SK-N-MC (cell line): Measurements from ENCODE around the gene NOG.

ENCODE experiments used
- DNase-seq: peaks from one replicate; pipeline ENCODE4 v3.0.0-alpha.2; 2011; ENCODE audit warnings: low read depth, low spot score
- H3K27ac ChIP-seq: fragments of 200-600 bp; sonication (generic); 2 replicates; pipeline ENCODE4 v1.5.1; 2016; ENCODE audit warnings: mixed run types
- H3K36me3 ChIP-seq: fragments of 200-600 bp; sonication (generic); 2 replicates; pipeline ENCODE4 v1.6.1; 2017; ENCODE audit warnings: antibody characterized with exemption, low read length, mixed read lengths; ENCODE audit not compliant: insufficient read depth
- H3K4me3 ChIP-seq: fragments of 200-600 bp; sonication (generic); 2 replicates; pipeline ENCODE4 v1.5.1; 2016
- H3K9ac ChIP-seq: fragments of 200-600 bp; sonication (generic); 2 replicates; pipeline ENCODE4 v1.8.0; 2017; ENCODE audit warnings: mixed run types, mixed read lengths; ENCODE audit not compliant: insufficient read length
- H3K9me3 ChIP-seq: fragments of 200-600 bp; sonication (generic); 2 replicates; pipeline ENCODE4 v1.6.1; 2017; ENCODE audit warnings: low read depth, mild to moderate bottlenecking, antibody characterized with exemption, low read length, moderate library complexity, mixed read lengths
- EZH2 ChIP-seq: fragments of 200-600 bp; sonication (generic); IDR thresholded peaks from one replicate; pipeline ENCODE4 v1.6.1; 2017; ENCODE audit warnings: antibody characterized with exemption
- FOXP2 ChIP-seq: optimal IDR thresholded peaks from 2 replicates; pipeline ENCODE3; 2011; ENCODE audit warnings: mild to moderate bottlenecking, moderate library complexity; ENCODE audit not compliant: insufficient read depth; ENCODE audit errors: extremely low read length, control extremely low read depth
- POLR2AphosphoS5 ChIP-seq: IDR thresholded peaks from 2 replicates; pipeline ENCODE4 v1.6.1; 2012; ENCODE audit warnings: mild to moderate bottlenecking, low read depth, low read length, borderline replicate concordance

NOG gene

DNA sequence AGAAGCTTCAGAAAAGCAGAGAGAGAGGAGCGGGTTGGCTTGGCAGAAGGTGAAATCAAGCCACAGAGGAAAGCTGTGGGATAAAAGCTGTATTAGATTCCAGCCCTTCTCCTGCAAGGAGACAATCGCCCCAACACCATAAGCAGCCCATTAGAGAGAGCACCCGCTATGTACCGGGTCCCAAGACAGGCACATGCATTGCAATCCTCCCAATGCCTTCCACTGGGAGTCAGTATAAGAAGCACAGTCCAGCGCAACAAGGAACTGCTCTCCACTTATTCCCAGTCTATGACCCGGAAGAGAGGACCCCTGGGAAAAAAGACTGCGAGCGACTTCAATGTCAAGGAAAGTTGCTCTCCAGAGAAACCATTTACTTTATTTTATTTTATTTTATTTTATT lies 43.8 kb downstream of the NOG start:
- DNase-seq, result no peak
- no peak for TF ChIP-seq FOXP2
- no peak for TF ChIP-seq EZH2
- no peak for TF ChIP-seq POLR2AphosphoS5
- H3K9me3 ChIP-seq, result no peaks in the 10 kb centered on the region
- no peaks in the 10 kb centered on the region for H3K36me3 ChIP-seq
- no peak overlapping the region for H3K9ac ChIP-seq
- H3K27ac ChIP-seq, result no peak overlapping the region
- H3K4me3 ChIP-seq, result no peak overlapping the region

DNA sequence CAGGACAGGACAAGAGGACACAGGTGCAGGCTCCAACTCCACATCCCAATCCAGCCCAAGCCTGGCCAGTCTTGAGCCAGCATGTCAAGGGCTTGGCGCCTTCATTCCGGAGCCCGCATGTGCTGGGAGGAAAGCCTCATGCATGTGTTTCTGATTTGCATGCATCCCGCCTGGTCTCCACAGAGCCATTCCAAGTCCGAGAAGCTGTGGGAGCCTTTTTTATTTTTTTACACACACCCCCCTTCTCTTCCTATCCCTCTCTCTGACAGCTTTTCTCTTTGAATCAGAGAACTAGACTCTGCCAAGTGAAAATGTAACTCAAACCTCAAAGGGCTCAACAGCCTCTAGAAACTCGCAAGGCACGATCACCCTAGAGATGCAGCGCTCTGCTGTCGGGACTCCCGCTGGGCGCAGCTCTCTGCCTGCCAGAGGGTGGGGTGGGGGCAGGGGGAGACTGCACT lies 45.1 kb downstream of the NOG start:
- no peak overlapping the region for H3K9ac ChIP-seq
- no peak for TF ChIP-seq EZH2
- TF ChIP-seq POLR2AphosphoS5, result no peak
- no peak for TF ChIP-seq FOXP2
- no peak for DNase-seq

DNA sequence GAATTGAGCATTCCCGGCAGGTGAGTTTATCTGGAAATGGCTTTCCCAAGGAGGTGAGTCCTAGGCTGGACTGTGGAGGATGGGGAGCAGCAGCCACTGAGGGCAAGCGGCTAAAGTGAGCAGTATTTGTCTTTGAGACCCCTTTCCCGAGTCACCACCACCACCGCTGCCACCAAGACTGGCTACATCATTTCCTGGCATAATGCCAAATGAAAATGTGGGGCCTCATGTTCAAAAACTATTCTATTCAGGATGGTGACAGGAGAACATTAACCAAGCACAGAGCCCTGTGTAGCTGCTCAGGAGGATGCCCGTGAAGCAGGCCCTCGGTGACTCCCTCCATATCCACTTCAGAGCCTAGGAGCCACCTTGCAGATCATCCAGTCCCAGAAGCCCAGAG lies 46.0 kb downstream of the NOG start:
- no peak for DNase-seq
- no peaks in the 10 kb centered on the region for H3K9me3 ChIP-seq
- TF ChIP-seq POLR2AphosphoS5, result no peak
- no peak for TF ChIP-seq EZH2
- TF ChIP-seq FOXP2, result no peak

More for the DNA sequence above, 45.1 kb downstream of the NOG start:
- H3K36me3 ChIP-seq, result no peaks in the 10 kb centered on the region
- no peak overlapping the region for H3K27ac ChIP-seq
- H3K9me3 ChIP-seq, result no peaks in the 10 kb centered on the region
- H3K4me3 ChIP-seq, result no peak overlapping the region

DNA sequence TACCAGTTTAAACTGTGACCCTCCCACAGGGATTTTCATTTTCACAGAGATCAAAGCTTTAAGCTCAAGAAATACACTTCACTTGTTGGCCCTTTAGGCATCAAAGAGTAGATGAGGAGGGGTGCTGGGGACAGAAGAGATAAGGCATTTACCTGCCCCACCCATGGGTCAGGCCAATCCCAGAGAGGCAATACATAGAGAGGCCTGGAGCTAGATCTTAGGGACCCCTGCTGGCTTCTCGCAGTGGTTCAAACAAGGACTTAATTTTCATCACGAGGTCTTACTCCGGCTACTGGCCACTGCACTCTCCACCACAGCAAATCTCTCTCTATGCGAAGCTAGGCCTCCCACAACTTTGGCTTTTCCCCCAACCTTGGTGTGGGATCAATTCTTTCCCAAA lies 46.6 kb downstream of the NOG start:
- Histone ChIP-seq H3K4me3 (no peak overlapping the region), H3K36me3 (no peaks in the 10 kb centered on the region), H3K9me3 (no peaks in the 10 kb centered on the region), H3K27ac (no peak overlapping the region), H3K9ac (no peak overlapping the region)
- TF ChIP-seq POLR2AphosphoS5 (no peak), FOXP2 (no peak), EZH2 (no peak)
- DNase-seq, result no peak

More for the DNA sequence above, 46.0 kb downstream of the NOG start:
- Histone ChIP-seq H3K4me3 (no peak overlapping the region), H3K36me3 (no peaks in the 10 kb centered on the region), H3K27ac (no peak overlapping the region), H3K9ac (no peak overlapping the region)

DNA sequence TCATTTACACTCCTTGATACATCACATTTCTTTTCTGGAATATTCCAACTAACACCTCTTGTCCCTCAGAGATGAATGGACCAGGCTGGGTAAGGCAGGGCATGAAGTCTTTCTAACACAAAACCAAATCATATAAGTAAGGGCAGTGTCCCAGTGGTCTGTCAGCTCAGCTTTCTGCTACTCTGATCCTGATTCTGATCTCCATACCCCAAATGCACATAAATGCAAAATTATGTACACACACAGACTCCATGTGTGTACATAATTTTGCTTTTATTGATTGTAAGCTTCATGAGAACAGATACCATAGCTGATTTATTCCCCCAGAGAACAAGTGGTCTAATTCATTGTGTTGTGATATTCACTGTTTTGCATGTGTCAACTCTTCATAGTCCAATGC lies 47.9 kb downstream of the NOG start:
- no peak overlapping the region for H3K9ac ChIP-seq
- DNase-seq, result no peak
- no peak overlapping the region for H3K27ac ChIP-seq
- no peaks in the 10 kb centered on the region for H3K36me3 ChIP-seq
- no peak for TF ChIP-seq FOXP2
- no peak for TF ChIP-seq POLR2AphosphoS5
- no peak overlapping the region for H3K4me3 ChIP-seq
- no peaks in the 10 kb centered on the region for H3K9me3 ChIP-seq

DNA sequence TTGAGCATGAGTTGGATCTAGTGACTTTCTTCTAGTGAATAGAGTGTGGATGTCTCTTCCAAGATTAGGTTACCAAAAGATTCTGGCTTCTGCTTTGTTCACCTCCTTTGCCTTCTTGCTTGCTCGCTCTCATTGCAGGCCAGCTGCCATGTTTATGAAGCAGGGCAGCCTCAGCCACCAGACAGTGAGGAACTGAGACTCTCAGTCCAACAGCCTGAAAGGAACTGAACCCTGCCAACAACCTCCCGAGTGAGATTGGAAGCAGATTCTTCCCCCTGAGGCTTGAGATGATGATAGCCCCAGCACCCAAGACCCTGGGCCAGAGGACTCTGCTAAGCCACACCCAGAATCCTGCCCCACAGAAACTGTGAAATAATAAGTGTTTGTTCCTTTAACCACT lies 48.4 kb downstream of the NOG start:
- no peak for DNase-seq
- Histone ChIP-seq H3K27ac (no peak overlapping the region), H3K36me3 (no peaks in the 10 kb centered on the region), H3K4me3 (no peak overlapping the region), H3K9me3 (no peaks in the 10 kb centered on the region), H3K9ac (no peak overlapping the region)
- TF ChIP-seq POLR2AphosphoS5 (no peak), EZH2 (no peak), FOXP2 (no peak)

DNA sequence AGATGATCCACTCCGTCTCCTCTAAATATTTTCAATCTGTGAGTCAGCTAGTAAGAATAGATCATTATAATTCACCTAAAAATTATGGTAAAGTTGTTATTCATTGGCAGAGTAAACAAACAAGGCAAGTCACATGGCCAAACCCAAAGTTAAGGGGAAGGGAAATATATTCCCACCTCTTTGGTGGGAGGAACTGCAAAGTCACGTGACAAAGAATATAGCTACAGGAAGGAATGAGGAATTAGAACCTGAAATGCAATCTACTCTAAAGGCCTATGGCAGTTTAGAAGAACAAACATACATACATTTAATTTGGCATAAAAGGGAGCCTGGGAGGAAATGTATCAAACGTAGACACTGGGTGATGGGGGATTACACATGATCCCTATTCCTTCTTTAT lies 48.9 kb downstream of the NOG start:
- no peak overlapping the region for H3K27ac ChIP-seq
- H3K36me3 ChIP-seq, result no peaks in the 10 kb centered on the region
- DNase-seq, result no peak
- no peaks in the 10 kb centered on the region for H3K9me3 ChIP-seq
- TF ChIP-seq FOXP2 (no peak), EZH2 (no peak), POLR2AphosphoS5 (no peak)
- no peak overlapping the region for H3K4me3 ChIP-seq
- H3K9ac ChIP-seq, result no peak overlapping the region
